NOMO-1 treated with dmso at 0.1 percent for 144 hours (cell line): Measurements from ENCODE around the gene TAGLN2.

Source experiments
- DNase-seq: peaks from one replicate; lab custom pipeline; 2025; ENCODE audit not compliant: unreplicated experiment; lab: John Stamatoyannopoulos, UW

The TAGLN2 gene

DNA sequence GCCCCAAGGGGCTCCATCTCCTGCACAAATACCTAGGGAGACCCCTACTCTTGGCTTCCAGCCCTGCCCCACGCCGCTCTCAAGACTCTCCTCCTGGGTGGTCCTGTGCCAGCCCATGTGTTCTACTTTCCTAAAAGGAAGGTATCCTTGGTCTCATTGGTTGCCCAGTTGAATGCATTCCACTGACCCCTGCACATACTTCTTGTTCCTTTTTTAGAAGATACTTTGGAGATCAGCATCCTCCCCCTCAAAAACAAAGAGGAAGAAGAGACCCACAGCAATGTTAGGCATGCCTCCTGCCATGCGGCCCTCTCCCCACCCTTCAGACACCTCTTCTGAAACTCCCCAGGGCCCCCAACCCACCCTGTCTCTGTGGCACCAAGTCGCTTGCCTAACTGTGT lies 24.7 kb upstream of the TAGLN2 start:
- DNase-seq: no peak

DNA sequence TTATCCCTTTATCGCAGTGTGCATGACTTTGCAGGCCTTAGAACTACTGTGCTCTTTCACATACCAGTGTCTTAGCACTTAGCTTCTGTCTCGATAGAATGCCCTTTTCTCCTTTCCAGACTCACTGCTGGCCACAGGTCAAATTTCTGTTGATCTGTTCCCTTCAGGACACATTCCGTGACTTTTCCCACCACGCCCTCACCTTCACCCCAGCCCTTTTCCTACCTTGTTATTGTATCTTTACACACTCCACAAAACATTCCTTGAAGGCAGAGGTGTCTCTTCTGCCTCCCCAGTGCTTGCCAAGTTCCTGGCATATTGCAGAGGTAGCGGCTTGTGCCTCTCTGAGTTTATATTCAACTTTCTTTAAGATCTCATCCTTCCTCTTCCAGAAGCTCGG lies 23.8 kb upstream of the TAGLN2 start:
- no peak for DNase-seq

DNA sequence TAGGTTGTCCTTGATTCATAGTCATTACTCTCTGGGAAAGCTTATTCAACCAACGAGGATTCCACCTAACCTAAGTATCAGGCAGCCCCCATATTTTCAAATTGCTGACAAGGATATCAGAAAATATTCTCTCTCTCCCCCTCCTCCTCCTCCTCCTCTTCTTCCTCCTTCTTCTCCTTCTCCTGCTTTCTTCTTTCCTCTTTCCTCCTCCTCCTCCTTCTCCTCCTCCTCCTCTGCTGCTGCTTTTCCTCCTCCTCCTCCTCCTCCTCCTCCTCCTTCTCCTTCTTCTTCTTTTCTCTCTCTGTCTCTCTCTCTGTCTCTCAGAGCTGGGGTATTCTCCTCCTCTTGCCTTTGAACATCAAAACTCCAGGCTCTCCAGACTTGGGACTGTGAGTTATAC lies 22.6 kb upstream of the TAGLN2 start:
- DNase-seq: no peak

DNA sequence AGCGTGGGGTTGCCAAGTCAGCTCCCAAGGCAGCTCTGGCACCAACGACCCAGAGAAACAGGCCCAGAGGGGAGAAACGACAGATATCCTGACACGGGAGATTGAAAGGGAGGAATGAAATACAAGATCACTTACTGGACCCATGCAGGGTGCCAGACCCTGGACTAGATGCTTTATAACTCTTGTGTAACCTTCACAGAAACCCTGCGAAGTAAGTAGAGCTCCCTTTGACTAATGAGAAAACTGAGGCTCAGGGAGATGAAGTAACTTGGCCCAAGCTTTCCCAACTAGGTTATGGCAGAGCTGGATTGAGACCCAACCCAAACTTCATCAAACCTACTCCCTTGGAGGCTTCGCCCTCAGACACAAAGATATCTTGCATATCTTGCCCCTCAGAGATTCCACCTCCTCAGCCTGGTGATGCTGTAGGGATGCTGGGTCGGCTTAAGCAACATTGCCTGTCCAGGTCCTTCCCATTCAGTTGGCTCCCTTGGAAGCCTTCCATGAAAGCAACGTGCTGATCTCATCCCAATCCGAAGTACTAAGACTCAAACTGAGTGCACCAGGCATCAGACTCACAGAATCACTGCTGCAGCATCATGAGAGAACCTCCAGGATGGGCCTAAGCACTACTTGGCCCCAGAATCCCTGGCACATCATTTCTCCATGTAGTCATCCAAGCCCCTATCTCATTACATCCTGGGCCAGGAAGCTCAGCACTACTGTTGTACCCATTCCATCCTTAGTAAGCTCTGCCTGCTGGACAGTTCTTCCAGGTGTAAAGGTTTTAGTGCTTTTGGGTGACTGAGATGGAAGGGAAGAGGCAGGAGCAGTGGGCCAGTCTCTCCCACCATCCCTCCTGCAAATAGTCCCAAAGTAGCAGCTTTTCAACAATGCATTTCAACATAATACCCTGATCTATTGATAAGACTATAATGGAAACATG lies 21.2 kb upstream of the TAGLN2 start:
- DNase-seq: no peak

DNA sequence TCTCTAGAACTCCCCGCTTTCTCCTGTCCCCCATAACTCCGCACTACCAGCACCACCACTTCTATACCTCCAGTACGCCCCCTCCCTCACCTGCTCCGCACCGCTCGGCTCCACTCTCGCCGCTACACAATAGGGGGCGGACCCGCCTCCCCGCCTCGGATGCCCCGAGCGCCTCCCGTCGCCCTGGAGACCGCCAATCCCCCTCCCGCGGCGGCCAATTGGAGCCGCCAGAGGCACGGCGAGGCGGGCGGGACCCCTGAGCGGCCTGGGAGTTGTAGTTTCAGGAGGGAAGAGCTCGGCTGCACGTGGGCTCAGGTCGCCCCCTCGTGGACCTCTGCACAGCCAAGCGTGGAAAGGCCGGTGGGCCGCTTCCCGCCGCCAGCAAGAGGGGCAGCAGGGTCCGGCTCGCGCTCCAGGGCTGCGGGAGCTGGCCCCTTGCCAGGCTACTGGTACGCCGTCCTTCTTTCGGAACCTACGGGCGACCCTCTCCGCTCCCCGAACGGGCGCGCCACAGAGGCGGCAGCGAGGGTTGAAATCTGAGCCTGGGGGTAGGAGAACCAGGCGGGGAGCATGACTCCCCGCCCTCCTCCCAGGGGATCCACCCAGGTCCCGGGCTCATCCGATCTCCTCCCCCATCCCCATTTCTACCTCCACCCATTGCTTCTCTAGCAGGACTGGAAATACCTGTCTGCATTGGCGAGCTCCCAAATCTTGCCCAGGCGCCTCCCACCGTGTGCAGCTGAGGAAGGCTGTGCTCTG lies 20.4 kb upstream of the TAGLN2 start, which contains the start of gene IGSF9:
TSS of gene IGSF9 (minus strand) at position 131 of the 759 bp plus-strand sequence. CDS start 2,159 bp downstream, outside the sequence.
- peak; percentile 16 for DNase-seq

DNA sequence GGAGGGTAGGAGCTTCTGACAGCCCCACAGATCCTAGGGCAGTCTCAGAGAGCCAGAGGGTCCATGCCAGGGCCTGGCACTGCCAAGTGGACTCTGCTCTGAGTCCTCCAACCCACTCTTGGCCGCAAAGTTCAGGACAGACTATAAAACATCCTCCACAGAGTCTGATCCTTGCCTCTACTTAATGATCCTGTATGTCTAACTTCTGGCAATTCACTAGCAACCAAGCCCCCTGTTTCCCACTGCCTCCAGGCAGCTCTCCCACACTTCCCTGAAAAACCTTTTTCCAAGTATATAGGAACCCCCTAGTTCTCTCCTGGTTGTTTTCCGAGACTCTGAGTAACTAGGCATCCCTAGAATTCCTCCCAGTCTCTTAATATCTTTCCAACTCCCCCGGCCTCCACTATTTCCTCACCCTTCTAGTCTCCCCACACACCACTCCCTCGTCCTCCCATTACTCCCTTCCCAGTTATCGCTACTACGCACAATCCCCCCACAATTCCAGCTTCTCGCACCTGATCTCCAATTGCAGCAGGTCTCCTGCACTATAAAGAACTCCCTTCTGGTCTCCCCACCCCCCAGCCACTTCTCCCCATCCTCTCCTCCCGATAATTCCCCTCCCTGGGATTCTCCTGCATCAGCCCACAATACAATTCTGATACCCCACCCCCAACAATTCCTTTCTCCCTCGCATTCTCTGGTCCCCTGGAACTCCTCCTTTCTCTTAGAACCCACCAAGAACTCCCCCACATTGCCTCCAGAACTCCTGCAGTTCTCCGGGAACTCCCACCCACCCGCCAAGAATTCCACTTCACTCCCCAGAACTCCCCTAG lies 19.5 kb upstream of the TAGLN2 start:
- no peak for DNase-seq

DNA sequence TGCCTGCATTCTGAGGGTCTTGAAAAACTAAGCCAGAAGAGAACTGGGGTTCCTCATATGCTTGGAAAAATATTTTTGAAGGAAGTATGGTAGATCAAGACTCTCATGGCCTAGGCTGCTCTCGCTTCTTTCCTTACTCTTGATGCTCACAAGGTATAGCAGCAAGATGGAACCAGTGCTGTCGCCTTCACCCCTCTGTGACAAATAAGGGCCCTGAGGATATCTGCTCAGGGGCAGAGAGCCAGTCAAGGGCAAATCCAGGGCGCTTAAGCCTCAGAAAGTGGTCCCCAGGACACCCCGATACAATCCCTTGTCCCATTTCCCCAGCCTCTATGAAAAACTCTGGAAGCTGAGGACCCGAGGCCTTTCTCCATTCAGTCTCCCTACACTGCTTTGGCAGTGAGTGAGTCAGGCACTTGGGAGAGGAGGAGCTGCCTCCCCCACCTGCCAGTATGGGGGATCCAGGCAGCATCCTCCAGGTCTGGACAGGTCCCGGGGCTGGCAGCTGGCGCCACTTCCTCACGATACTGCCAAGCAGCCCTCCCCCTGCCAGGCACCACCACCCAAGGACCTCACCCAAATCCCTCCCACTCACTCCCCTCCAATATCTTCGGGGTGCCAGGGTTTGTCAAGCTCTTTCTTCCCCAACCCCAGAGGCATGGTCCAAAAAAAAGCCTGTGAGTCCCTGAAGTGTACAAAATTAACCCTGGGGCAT lies 18.8 kb upstream of the TAGLN2 start:
- DNase-seq: no peak

DNA sequence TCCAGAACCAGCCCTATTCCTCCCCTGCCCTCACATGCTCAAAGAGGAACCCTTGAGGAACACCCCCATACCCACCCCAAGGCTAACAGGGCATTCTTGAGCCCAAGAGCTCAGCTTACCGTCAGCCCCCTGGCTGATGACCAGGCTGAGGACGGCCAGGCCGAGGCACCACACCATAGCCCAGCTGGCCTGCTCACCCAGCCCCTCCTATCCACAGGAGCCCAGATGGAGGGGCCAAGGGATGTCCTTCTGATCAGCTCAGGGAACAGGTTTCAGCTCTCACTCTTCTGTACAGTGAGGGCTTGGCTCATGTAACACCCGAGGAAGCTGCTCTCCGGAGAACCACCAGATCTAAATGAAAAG lies 18.0 kb upstream of the TAGLN2 start:
- DNase-seq: no peak

DNA sequence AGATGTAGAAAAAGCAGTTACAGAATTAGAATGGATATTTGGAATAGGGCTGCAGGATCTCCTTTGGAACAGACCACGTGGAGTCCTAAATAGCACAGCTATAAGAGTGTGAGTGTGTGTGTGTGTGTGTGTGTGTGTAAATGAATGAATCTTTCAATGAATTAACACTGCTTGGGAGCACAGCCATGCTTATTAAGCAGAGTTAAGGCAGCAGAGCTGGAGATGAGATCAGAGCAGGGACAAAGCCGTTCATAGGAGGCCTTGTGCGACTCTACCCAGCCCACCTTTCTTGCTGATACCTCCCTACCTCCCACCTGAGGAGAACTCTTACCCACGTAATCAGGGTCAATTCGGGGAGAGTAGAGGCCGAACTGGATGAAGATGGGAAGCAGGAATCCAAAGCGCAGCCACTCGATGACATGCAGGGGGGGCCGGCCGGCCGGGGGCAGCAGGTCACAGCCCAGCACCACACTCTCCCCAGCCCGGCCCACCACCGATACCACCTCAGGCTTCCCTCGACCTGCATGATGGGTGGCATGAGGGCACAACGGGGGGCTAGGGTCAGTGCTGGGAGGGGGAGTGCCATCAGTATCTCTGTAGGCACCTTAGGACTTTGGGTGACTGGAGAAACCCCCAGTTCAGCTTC lies 17.4 kb upstream of the TAGLN2 start:
- DNase-seq: no peak

DNA sequence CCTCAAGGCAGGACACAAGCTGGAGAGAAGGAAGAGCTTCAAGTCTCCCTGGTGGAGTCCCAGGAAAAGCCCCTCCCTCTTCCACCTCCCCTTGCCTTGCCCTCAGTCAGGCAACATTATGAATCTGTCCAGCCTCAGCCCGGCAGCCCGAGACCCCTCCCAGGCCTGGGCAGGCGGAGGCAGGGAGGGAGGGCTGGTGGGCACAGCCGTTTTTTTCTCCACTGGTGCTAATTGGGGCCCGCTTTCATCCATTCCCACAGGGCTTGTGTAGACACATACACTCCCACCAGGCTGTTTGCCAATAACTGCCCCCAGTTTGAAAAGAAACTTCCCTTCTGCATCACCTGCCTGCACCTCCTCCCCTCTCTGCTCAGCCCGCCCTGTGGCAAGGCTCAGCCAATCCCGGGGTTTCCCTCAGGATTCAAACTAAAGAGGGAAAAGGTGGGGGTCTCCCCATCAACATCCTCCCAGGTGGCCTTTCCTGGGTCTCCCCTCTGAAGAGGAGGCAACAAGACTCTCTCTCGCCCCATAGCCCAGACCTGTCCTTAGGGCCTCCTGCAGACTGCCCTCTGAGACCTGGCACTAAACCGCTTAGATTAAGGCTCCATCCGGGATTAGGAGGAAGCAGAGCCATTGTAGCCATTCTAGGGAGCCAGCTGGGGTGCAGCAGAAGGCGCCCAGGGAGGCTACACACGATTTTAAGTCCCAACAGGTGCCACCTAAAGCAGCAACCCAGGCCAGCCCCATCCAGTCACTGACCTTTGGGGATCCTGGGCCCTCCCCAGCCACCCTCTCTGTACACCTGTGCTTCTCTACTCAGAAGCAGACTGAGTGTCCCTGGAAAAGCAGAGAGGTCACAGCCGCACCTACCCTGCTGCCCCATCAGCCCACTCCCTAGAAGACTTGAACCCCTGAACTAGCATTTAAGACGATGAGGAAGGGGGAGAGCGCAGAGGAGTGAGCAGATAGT lies 16.6 kb upstream of the TAGLN2 start:
- DNase-seq: no peak

DNA sequence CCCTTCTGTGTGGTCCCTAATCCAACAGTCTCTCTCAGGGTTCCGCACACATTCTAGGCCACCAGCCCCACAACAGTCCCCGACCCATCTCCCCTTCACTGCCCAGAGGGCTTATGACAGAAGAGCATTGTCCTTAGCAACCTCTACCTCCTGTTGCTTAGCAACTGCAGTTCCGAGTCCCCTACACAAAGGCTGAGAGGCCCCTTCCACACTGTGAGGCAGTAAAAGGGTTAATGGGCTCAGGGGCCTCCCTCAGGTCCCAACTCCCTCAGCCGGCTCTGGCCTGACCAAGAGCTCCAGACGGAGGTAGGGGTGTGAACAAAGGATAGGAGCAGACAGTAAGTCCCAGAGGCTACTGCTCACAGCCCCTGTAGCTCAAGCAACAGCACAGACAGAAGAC lies 15.8 kb upstream of the TAGLN2 start:
- no peak for DNase-seq

DNA sequence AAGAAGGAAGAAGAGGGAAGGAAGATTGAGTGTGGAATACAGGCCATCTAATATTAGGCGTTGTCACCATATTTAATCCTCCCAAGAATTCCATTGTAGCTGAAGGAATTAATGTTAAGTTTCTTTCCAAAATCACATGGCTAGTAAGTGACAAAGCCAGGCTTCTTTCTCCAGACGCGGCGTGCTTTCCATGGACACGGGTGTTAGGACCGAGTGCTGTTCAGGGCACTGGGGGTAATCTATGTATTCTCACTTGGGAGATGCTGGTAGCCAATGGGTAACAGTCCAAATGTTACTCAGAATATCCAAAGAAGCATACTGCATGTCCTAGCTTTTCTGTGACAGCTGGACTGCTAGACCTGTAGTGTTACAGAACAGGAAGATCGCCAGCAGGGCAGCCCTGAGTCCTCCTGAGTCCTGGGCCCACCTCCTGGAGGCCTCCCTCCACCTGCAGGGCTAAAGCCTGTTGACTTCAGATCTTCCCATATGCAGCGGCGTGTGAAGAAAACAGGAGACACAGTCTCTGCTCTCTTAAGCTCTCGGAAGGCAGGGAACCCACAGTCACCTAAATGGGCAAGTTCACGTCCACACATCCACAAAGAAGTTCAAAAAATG lies 14.8 kb upstream of the TAGLN2 start:
- DNase-seq: no peak

DNA sequence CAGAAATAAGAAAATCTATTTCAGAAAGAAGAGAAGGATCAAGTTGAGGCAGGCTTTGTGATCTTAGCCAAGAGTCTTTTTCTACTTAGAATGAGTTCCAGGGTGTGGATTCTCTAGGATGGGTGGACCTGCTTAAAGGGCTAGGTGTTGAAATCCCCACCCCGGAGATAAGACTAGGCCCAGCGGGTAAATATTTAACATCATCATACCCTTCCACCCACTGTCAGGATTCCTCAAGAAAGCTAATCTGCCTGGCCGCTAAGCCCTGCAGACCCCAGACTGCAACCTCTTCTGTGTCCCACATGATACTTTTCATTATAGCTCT lies 14.3 kb upstream of the TAGLN2 start:
- DNase-seq: no peak

DNA sequence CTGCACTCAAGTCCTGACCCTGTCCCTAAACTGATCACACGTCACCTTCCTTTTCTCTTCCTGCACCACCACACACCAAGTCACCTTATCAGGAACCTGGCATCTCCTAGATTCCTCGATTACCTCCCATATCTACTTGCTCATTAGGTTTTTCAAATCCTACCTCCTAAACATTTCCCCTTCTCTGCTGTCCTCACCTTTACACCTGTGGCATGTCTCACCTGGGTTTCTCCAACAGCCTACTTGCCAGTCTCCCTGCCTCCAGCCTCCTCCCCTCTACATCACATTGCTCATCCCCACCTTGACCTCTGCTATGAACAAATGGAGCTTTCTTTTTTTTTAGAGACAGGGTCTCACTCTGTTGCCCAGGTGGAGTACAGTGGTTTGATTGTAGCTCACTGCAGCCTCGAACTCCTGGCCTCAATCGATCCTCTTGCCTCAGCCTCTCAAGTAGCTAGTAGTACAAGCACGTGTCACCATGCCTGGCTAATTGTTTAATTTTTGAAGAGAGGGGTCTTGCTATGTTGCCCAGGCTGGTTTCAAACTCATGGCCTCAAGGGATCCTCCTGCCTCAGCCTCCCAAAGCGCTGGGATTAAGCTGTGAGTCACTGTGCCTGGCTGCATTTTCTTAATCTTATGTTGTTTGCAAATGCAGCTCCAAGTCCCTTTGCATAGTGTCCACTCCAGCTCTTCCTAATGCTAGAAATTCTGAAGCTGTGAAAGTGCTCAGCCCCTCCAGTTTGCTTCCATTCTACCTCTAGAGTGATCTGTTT lies 13.8 kb upstream of the TAGLN2 start:
- no peak for DNase-seq

DNA sequence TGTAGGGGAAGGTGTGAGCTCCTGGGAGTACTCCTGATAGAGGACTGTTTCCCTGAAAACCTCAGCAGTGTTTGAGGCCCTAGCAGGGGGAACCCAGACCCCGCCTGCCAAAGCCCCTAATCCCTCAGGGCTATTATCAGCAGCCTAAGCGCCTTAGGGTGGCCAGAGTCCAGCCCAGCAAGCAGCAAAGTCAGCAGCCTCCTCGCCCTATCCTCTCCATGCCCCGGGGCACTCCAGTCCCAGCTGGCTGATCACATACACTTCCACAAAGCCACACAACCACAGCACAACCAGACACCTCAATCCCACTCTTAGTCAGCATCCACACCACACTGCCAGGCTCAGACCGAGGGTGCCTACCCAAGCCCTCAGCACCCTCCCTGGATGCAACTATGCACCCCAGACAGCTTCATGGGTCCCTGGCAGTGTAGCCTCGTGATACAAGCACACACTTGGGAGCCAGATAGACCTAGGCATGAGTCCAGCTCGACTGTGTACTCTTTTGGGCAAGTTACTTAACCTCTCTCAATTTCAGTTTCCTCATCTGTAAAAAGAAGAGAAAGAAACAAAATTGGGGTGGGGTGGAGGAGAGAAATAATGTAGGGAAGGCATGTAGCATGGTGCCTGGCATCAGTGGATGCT lies 13.0 kb upstream of the TAGLN2 start:
- DNase-seq: no peak

DNA sequence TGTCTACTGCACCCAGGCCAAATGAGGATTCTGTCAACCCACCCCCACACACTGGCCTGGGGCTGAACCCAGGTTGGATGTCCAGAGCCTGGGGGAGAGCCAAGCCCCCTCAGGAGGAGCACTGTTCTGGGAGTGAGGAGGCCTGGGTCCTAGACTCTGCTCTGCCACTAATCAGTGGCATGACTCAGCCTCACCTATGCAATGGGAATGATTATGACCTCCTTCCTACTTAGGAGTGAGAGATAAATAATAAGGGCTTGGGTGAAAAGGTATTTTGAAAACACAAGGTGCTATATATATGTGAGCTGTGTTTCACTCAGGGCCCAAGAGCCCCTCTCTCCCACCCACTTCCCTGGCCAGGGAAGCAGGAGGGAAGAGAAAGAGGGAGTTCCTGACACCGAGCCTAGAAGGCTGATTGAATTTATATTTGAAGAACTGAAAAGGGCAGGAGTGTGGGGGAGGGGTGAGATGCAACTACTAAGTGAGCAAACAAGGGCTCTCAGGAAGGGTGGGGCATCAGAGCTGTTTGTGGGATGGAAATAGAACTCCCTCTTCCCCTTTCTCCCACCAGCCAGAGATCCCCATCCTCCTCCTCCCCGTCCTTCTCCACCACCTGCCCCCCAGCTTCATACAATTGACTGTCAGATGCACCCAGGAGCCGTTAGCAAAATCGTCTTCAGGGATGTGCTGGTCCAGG lies 11.9 kb upstream of the TAGLN2 start:
- peak; percentile 58 for DNase-seq
